Measurements from ENCODE around the gene ARL16. TPM values are rescaled to one million over a fixed set of nuclear protein-coding genes. Genes with fewer than 3 reads are reported as not detected.

ARL16 gene
- total and polyA plus RNA-seq, 2 of the 8 experiments (the other 6 are each of a cell fraction or from before 2014, with no cell fraction given), result 37.0 to 60.8 TPM

DNA sequence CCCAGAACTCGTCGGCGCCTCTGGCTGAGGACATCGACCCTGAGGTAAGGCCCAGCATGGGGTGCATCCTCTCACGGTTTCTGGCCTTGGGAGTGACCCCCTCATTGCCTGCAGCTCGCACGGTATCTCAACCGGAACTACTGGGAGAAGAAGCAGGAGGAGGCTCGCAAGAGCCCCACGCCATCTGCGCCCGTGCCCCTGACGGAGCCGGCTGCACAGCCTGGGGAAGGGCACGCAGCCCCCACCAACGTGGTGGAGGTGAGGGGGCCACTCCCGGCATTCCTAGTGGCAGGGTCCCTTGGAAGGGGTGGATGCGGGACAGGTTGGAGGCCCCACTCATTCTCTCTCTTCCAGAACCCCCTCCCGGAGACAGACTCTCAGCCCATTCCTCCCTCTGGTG, 11.2 kb upstream of the ARL16 start (continued):
- no peak for TF ChIP-seq SP2 (IDR thresholded peaks at IDR 0.05; ENCODE audit: low read length)
- TF ChIP-seq MAFK (IDR thresholded peaks at IDR 0.05; ENCODE audit: low read depth, low read length), result no peak
- TF ChIP-seq GABPA (IDR thresholded peaks at IDR 0.05; ENCODE audit: borderline replicate concordance, insufficient read depth, low read length), result no peak
